GM18861 (cell line): ENCODE measurements around the gene JMY.
A peak's percentile ranks its signal among the peaks of the same experiment; 100 is the strongest.
"Not testable (repeated sequence)": the region's sequence is repeated elsewhere in the genome, so short reads cannot be mapped to it uniquely, and the experiment has no call there.

Source experiments
- ATAC-seq: cut with Tn5 transposase; IDR thresholded peaks from one replicate; pipeline ENCODE4 v1.9.1; 2021; ENCODE audit not compliant: unreplicated experiment

Gene JMY

GRCh38 chr5:79236970-79237739, 1.2 kb downstream of the JMY start:
- ATAC-seq = no peak

DNA sequence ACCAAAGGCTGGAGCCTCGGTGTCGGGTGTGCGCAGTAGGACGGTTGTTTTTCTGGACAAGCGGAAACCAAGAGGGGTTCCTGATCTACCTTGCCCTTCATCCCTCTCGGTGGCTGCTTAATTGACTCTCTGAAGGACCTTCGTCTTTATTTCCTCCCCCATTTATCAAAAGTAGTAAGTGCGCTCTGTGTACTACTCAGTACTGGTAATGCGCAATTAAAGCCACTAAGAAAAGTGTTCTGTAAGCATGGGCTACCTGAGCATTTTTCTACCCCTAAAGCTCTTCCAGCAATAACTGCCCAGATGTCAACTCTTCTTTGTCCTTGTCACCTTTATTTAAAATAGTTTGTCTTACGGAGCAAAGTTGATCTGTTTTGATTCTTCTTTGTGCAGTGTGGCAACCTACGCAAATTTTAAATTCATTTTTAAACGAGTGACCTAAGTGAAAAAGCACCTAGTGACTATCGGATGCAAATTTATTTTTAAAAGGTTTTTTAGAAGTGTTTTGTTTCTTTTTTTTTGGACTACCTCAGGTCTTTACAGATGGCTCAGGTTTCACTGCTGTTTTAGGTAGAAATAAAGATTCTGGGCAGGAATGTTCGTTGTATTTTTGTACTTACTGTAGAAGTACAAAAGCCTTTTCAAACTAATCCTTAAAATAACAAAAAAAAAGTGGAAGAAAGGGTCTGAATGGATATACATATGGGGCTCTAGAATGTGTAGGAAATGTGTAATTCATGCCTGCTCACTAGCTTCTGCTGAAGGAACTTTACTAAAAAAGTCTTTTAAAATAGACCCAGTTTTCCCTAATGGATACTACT, 2.0 kb downstream of the JMY start:
- ATAC-seq = no peak

GRCh38 chr5:79240561-79240960, 4.6 kb downstream of the JMY start:
- no peak for ATAC-seq

GRCh38 chr5:79241535-79241979, 5.6 kb downstream of the JMY start:
- ATAC-seq = no peak

GRCh38 chr5:79242242-79243039, 6.5 kb downstream of the JMY start:
- ATAC-seq = no peak

- ATAC-seq = no peak
Measured at GRCh38 chr5:79243224-79243623, 7.3 kb downstream of the JMY start.

GRCh38 chr5:79254067-79254466, 18.1 kb downstream of the JMY start:
- not testable (repeated sequence) for ATAC-seq

- peak; percentile 67 for ATAC-seq
Measured at GRCh38 chr5:79255786-79256557, 20.0 kb downstream of the JMY start.

DNA sequence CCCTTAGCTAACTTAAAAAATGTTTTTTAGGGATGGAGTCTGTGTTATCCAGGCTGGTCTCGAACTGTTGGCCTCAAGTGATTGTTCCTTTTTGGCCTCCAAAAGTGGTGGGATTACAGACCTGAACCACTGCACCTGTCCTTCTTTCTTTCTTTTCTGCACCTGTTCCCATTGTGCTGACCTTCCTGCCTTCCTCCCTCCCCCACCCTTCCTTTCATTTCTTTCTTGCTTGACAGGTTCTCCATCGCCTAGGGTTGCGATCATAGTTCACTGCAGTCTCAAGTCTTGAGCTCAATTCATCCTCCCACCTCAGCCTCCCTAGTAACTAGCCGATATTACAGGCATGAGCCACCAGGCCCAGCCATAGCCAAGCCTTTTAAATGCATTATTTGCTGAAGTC, 20.6 kb downstream of the JMY start:
- ATAC-seq = no peak

DNA sequence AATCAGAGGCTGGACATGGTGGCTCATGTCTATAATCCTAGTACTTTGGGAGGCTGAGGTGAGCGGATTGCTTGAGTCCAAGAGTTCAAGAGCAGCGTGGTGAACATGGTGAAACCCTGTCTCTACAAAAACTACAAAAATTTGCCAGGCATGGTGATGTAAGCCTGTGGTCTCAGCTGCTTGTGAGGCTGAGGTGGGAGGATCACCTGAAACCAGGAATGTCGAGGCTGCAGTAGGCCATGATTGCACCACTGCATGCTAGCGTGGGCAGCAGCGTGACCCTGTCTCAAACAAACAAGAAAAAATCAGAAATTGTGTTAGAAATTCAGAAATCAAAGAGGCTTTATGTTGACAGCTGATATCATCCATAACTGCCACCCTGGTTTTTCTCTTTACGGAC, 21.4 kb downstream of the JMY start:
- no peak for ATAC-seq

GRCh38 chr5:79258801-79259200, 22.9 kb downstream of the JMY start:
- ATAC-seq = no peak

DNA sequence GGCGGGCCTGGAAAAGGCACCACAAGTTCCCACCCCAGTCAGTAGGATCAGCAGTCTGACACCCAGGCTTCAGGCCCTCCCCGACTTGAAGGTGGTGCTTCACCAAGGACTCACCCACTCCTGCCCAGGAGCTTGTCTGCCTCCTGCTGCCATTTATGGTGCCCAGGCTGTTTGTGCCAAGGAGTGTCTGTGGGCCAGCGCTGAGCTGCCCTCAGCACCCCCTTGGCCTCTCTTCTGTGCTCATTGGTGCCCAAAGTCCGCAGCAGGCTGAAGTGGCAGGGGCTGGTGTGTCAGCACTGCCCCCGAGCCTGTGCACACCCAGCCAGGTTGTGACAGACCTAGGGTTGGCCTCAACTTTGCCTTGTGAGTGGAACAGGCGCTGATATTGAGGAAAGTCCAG, 23.5 kb downstream of the JMY start:
- ATAC-seq = no peak

DNA sequence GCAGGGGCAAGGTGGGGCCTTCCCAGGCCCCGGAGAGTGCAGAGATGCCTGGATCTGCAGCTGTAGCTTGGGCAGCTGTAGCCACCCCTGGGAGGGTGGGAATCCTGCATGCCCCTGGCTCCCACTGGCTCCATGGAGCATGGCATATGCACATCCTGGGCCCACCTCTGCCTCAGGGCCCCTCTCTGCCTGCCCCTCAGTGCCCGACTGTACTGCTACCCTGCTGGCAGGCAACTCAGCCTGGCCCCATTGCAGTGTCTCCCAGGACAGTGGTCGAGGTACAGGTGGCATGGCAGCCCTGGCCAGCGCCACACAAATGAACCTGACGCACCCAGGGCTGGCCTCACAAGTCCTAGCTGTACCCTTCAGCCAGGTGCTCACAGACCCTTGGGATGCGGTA, 23.9 kb downstream of the JMY start:
- ATAC-seq = no peak

- no peak for ATAC-seq
Measured at GRCh38 chr5:79261897-79262296, 26.0 kb downstream of the JMY start.

DNA sequence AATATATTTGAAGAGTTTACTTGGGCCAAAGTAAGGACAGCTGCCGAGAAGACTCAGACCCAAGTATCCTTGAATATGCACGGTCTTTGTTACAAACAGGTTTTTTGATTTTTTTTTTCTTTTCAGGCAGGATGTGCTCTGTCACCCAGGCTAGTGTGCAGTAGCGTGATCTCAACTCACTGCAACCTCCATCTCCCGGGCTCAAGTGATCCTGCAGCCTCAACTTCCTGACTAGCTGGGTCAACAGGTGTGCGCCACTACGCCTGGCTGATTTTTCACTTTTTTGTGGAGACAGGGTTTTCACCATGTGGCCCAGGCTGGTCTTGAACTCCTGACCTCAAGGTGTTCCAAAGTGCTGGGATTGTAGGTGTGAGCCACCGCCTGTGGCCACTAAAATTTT, 27.4 kb downstream of the JMY start:
- no peak for ATAC-seq

- ATAC-seq = no peak
Measured at GRCh38 chr5:79267180-79267579, 31.2 kb downstream of the JMY start.

DNA sequence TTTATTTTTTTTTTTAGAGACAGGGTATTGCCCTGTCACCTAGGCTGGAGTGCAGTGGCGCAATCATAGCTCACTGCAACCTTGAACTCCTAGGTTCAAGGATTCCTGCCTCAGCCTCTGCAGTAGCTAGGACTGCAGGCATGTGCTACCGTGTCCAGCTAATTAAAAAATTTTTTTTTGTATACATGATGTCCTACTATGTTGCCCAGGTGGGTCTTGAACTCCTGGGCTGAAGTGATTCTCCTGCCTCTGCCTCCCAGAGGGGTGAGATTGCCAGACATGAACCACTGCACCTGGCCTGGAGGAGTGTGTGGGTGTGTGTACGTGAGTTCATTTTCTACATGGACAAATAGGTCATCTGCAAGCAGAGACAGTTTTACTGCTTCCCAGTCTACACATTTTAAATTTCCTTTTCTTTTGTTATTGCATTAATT, 33.8 kb downstream of the JMY start:
- no peak for ATAC-seq

- no peak for ATAC-seq
Measured at GRCh38 chr5:79273341-79273740, 37.4 kb downstream of the JMY start.

- no peak for ATAC-seq
Measured at GRCh38 chr5:79284846-79285245, 48.9 kb downstream of the JMY start.

- ATAC-seq = no peak
Measured at GRCh38 chr5:79285285-79285684, 49.4 kb downstream of the JMY start.

DNA sequence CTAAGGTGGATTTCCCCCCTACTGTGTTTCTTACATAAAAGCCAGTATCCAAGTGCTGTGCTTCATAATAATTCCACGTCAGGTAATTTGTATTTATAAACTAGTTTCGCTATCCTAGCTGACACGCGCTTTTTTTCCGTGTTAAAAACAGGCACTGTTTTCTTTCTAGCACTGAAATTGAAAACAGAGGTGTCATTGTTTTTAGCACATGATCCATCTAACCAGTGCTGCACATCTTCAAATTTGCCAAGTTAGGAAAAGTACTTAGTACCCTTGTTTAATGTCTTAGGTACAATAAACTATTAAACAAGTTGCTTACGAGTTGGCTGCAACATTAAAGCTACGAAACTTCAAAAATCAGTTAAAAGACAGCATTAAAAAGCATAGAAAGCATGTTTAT, 49.9 kb downstream of the JMY start:
- no peak for ATAC-seq
